Anterior cingulate cortex (tissue), 58 donors: ENCODE measurements around the gene FBLN7.
"Not testable (repeated sequence)": the region's sequence is repeated elsewhere in the genome, so short reads cannot be mapped to it uniquely, and the experiment has no call there.

Source experiments
- DNase-seq, 58 donors: peaks; one replicate each; lab custom pipeline; 2025; lab: John Stamatoyannopoulos, UW

FBLN7 gene

DNA sequence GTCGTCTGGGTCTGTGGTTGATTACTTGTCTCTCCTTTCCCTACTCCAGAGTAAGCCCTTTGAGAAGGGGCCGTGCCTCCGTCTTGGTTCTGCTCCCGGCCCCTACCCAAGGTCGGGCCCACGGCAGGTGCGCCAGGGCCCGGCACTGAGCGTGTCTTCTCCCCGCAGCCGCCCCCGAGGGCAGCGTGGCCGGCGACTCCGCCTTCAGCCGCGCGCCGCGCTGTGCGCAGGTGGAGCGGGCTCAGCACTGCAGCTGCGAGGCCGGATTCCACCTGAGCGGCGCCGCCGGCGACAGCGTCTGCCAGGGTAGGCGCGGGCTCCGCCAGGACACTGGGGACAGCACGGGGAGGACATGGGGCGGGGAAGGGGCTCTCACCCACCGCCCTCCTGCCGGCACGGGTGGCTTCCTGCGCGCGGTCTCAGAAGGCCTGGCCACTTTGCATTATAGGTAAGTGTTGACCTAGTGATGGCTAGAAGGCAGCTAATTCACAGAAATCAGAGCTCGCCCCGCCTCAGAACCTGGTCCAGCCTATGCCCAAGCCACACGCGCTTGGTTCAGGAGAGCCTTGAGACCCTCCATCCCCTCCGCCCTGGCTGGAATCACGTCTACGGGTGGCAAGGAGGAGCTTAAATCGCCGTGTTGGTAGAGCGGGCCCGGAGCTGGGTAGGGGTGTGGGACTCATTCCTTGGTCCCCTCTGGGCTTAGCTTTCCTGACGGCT lies 43.5 kb downstream of the FBLN7 start:
- DNase-seq: no peak

GRCh38 chr2:112182581-112183034 lies 44.4 kb downstream of the FBLN7 start:
- no peak for DNase-seq

DNA sequence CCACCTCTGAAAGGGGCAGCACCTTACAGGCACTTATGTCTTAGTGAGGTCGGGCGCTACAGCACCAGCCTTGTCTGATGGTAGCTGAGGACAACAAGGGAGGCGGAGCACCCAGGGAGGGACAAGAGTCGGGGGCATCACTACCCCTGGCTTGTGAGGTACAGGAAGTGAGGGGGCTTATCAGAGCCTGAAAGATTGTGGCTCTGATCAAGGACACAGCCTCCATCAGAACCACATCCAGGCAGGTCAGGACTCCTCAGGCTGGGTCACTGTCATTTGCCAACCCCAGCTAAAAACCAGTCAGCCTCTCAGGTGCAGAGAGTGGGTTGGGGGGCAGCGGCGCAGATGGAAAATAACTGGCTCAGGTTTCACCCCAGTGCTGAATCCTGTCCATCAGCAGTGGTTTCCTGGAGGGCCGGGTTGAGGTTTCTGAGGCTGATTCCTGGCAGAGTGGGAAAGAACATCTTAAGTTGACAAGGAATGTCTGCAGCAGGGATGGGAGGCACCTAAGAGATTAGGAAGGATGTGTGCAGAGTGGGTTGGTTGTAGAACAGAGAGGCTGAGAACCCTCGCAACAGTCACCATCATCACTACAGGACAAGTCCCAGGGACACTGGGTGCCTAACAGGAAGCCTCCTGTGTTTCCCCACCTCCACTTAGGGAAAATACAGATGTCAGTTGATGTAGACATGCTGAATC lies 45.3 kb downstream of the FBLN7 start:
- DNase-seq: no peak

- no peak for DNase-seq
Observed at GRCh38 chr2:112184121-112184520, 45.9 kb downstream of the FBLN7 start.

DNA sequence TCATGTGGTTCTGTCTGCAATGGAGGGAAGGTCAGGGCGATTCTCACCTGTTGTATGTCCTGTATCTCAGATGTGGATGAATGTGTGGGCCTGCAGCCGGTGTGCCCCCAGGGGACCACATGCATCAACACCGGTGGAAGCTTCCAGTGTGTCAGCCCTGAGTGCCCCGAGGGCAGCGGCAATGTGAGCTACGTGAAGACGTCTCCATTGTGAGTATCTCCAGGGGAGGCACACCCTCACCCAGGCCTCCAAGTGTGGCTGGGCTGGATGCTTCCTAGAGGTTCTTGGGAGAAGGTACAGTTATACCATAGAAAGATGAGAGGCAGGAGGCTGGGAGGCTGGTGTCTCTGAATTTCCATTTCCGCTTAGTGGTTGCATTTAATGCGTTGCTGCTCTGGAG lies 46.9 kb downstream of the FBLN7 start:
- DNase-seq: no peak

GRCh38 chr2:112187046-112187715 lies 49.0 kb downstream of the FBLN7 start:
- DNase-seq: no peak

DNA sequence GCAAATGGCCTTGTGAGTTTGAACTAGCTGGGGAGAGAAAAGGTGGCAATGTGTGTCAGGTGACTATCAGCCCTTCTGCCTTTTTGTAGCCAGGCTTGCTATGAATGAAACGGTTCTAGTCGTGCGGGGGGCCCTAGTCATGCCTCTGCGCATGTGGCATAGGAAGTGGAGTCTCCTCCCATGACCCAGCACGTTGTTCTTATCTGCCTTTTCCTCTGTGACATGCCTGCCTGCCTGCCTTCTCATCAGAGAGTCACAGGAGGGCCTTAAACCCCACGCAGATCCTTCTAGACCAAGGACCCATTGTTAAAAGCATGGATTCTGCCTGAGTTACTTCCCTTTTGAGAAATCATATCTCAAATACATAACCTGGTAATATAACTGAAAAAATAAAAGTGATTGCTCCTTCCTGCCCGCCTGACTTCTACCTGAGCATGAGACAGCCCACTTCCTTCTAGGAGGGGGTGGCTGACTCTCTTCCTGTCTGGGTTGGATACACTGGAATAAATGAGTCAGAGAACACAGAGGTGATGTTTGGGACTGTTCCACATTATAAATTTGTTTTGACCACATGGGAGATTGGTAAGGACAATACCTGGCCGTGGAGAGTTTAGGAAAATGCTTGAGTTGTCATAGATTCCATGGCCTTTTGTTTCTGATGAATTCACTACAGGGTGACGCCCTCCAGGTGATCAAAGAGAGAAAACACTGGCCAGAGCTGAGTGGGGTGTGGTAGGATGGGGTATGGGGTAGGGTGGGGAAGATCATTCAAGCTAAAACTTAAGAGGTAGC lies 49.8 kb downstream of the FBLN7 start:
- DNase-seq: no peak

- DNase-seq: no peak
Observed at GRCh38 chr2:112189001-112189556, 50.9 kb downstream of the FBLN7 start.

GRCh38 chr2:112194028-112194427 lies 55.8 kb downstream of the FBLN7 start:
- no peak for DNase-seq

DNA sequence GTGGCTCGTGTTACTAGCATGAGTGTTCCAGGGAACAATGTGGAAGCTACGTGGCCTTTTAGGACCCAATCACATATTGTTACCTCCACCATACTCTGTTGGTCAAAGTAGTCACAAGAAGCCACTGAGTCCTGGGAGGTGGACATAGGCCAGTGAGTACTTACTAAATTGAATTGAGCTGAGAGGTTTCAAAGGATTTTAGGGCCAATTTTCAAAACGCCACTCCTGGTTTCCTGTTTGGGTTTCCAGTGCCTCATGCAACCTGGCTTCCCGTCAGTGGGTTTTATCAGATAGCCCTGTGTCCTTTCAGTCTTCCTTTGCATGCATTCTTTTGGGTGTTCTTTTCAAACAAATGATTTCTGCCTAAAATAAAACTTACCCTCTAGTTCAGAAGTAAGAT lies 56.3 kb downstream of the FBLN7 start:
- no peak for DNase-seq

DNA sequence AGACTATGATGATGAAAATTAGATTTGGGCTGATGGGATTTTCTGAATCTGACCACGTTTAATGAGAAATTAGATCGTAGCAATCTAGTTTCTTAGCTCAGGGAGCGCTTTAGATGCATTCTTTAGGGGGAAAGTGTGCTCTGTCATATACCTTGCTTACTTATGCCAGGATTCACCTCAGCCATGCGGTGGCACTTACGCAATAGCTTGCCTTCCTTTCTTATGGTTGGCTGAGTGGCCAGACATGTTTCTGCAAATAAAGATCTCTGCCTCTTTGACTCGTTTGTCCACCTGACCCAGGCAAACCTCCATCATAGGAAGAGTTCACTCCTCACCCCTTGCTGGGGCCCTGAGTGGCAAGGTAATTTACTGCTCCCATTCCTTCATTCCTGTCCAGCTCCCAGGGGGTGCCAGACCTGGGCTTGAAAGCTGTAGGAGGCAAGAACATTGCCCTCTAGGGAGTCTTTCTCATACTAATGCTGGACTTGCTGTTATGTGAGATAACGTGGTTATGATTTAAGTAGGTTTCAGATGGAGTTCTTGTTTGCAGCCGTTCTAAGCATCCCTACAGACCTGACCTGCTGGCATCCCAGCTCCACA lies 57.1 kb downstream of the FBLN7 start:
- no peak for DNase-seq

DNA sequence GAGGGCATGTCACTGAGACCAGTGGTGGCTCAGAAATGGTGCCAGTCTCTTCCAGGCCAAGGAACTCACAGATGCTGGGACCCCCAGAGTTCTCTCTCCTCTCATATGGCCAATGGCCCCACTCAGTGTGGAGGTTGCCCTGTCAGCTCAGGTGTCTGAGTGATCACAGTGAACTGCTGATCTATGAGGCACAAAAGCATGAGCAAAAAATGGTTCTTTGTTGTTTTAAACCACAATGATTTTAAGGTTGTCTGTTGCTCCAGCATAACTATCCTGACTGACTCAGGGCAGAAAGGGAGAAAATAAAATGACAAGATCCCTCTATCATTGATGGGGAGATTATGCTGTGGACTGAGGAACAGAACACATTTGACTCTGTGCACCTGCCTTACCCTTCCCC lies 57.8 kb downstream of the FBLN7 start:
- DNase-seq: no peak

DNA sequence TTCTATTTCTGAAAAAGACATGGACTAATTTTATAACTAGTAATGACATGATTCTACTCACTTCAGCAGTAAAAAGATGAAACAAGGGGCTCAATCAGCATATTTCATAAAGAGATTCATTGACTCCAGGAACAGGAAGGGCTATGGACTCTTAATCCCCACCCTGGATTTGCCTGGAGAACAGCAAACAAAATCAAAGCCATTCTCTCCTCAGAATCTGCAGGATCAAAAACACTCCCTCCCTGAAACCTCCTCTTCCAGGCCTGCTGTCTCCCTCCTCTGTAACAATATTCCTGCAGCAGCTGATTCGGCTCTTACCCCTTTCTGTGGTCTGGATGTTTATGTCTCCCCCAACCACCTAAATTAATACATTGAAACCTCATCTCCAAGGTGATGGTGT lies 59.7 kb downstream of the FBLN7 start:
- no peak for DNase-seq

DNA sequence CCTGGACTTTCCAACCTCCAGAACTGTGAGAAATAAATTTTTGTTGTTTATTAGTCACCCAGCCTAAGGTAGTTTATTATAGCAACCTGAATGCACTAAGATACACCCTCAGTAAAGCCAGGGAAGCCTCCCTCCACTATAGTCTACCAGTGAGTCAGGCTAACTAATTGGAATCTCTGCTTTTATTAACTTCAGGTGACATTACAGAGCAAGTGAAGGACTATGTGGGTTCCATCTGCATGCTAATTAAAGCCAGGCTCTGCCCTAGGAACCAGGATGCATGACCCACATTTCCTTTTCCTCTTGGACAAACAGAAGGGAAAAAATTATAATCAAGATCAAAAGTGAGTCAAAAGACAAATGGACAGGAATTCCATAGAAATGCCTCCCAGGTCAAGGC lies 60.6 kb downstream of the FBLN7 start:
- no peak for DNase-seq

DNA sequence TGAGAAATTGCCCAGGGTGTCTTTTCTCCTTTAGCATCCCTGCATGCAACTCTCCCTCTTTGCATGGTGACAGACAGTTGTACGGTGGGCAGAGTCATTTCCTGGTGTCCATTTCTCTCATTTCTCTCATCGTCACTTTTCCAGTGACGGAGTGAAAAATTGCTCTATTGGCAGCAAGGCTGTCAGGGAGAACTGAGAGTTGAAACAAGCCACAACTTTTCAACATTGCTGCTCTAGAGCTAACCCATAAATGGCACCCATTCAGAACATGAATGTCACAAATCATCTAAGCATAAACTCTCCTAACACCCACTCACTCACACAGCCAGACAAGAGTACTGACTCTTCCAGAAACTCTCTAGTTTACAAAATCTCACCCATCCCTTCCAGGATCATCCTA lies 61.0 kb downstream of the FBLN7 start:
- DNase-seq: no peak

GRCh38 chr2:112201696-112202430 lies 63.7 kb downstream of the FBLN7 start:
- no peak for DNase-seq

DNA sequence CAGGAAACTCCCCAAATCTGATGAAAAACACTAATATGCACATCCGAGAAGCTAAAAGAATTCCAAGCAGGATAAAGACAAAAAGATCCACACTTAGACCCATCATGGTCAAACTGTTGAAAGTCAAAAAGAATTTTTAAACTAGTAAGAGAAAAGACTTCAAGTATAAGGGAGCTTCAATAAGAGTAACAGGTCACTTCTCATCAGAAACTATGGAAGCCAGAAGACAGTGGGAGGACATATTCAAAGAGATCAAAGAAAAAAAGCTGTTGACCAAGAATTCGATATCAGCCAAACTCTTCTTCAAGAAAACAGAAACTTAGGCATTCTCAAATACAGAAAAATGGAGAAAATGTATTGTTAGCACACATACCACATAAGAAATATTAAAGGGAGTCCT lies 66.2 kb downstream of the FBLN7 start:
- no peak for DNase-seq

- DNase-seq: not testable (repeated sequence)
Observed at GRCh38 chr2:112207905-112208304, 69.7 kb downstream of the FBLN7 start.

DNA sequence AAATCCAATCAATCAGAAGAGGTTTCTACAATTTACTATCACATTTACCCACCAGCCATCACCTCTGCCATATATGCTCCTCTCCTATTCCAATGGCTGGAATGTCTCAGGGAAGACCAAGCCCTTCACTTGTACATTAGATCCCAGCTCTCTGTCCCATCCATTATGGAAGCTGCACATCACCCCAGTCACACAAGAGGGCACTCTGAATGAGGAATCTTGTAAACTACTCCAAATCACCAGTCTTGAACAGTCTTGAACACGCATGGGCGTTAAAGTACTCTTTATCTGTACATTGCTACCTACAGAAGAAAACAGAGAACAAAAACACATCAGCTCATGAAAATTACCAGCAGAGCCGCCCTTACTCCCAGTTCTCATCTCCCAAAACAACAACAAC lies 78.0 kb downstream of the FBLN7 start:
- DNase-seq: no peak
